ENCODE measurements around the gene MACO1. TPM values are rescaled to one million over a fixed set of nuclear protein-coding genes. Genes with fewer than 3 reads are reported as not detected.

MACO1 gene
- total RNA-seq, 1 donor from 2014 or later, result 39.4 TPM

GRCh38 chr1:25534410-25534788 is 103.7 kb downstream of the MACO1 start:
- no peak overlapping the region for H3K4me3 Mint-ChIP-seq (ENCODE audit: unreplicated experiment)
- no peak for TF ChIP-seq CTCF (IDR thresholded peaks at IDR 0.05)
- DNase-seq (ENCODE audit: low spot score), result no peak

GRCh38 chr1:25536124-25536523 is 105.4 kb downstream of the MACO1 start:
- DNase-seq (ENCODE audit: low spot score), result no peak
- H3K36me3 Mint-ChIP-seq (ENCODE audit: low read depth), result no peaks in the 10 kb centered on the region
- peaks cover 3% of the 10 kb centered on the region for H3K4me1 Mint-ChIP-seq (ENCODE audit: low read depth)
- H3K27me3 Mint-ChIP-seq (ENCODE audit: low read depth), result peaks cover 4% of the 10 kb centered on the region
- no peak overlapping the region for H3K4me3 Mint-ChIP-seq (ENCODE audit: unreplicated experiment)
- no peak for TF ChIP-seq CTCF (IDR thresholded peaks at IDR 0.05)
- H3K27ac Mint-ChIP-seq (ENCODE audit: unreplicated experiment), result no peak overlapping the region
- no peaks in the 10 kb centered on the region for H3K9me3 Mint-ChIP-seq (ENCODE audit: low read depth)

More at GRCh38 chr1:25534410-25534788, 103.7 kb downstream of the MACO1 start:
- Mint-ChIP-seq H3K4me1 (ENCODE audit: low read depth) (peaks cover 3% of the 10 kb centered on the region), H3K9me3 (ENCODE audit: low read depth) (no peaks in the 10 kb centered on the region), H3K27me3 (ENCODE audit: low read depth) (peaks cover 4% of the 10 kb centered on the region), H3K27ac (ENCODE audit: unreplicated experiment) (no peak overlapping the region), H3K36me3 (ENCODE audit: low read depth) (no peaks in the 10 kb centered on the region)

GRCh38 chr1:25537153-25537831 is 106.6 kb downstream of the MACO1 start:
- Mint-ChIP-seq H3K9me3 (ENCODE audit: low read depth) (no peaks in the 10 kb centered on the region), H3K4me3 (ENCODE audit: unreplicated experiment) (no peak overlapping the region), H3K27me3 (ENCODE audit: low read depth) (peaks cover 4% of the 10 kb centered on the region), H3K4me1 (ENCODE audit: low read depth) (peaks cover 3% of the 10 kb centered on the region), H3K36me3 (ENCODE audit: low read depth) (no peaks in the 10 kb centered on the region), H3K27ac (ENCODE audit: unreplicated experiment) (no peak overlapping the region)
- no peak for DNase-seq (ENCODE audit: low spot score)
- TF ChIP-seq CTCF (IDR thresholded peaks at IDR 0.05), result no peak

- Mint-ChIP-seq H3K4me1 (ENCODE audit: low read depth) (no peaks in the 10 kb centered on the region), H3K9me3 (ENCODE audit: low read depth) (no peaks in the 10 kb centered on the region), H3K4me3 (ENCODE audit: unreplicated experiment) (no peak overlapping the region), H3K36me3 (ENCODE audit: low read depth) (no peaks in the 10 kb centered on the region), H3K27ac (ENCODE audit: unreplicated experiment) (no peak overlapping the region), H3K27me3 (ENCODE audit: low read depth) (peaks cover 4% of the 10 kb centered on the region)
- no peak for DNase-seq (ENCODE audit: low spot score)
- no peak for TF ChIP-seq CTCF (IDR thresholded peaks at IDR 0.05)
These were observed 107.6 kb downstream of the MACO1 start for GRCh38 chr1:25538191-25538767.

DNA sequence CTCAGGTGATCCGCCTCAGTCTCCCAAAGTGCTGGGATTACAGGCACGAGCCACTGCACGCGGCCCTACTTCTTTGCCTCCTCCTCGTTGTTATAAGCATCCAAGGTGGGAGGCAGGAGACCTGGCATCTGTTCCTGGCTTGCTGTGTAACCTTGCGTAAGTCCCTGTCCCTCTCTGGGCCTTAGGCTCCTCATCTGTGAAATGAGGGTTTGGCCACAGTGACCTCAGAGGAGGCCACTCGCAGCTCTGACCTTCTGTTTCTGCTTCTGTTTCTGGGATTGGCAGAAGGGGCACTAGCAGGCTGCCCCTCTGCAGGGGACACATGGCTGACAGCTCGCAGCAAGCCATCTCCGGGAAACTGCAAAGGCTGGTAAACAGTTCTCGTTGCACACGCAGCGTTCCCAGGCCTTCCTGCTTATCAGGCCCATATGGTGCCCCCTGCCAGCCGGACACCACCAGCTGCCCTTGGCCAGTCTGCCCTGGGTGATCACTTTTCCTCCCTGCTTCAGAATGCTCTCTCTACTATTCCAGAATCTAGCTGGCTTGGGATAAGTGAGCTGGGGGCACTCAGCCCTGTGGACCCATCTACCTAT is 110.1 kb downstream of the MACO1 start:
- Mint-ChIP-seq H3K9me3 (ENCODE audit: low read depth) (no peaks in the 10 kb centered on the region), H3K36me3 (ENCODE audit: low read depth) (no peaks in the 10 kb centered on the region), H3K4me3 (ENCODE audit: unreplicated experiment) (no peak overlapping the region), H3K4me1 (ENCODE audit: low read depth) (peaks cover 10% of the 10 kb centered on the region), H3K27ac (ENCODE audit: unreplicated experiment) (no peak overlapping the region), H3K27me3 (ENCODE audit: low read depth) (peaks cover under 1% of the 10 kb centered on the region)
- TF ChIP-seq CTCF (IDR thresholded peaks at IDR 0.05), result no peak
- no peak for DNase-seq (ENCODE audit: low spot score)

All from chondrocyte (in vitro differentiated cells).